ENCODE measurements around the gene RALGAPA2. TPM values are rescaled to one million over a fixed set of nuclear protein-coding genes. Genes with fewer than 3 reads are reported as not detected.

The RALGAPA2 gene
- total and polyA plus RNA-seq, 2 experiments from 2014 or later: 13.1 to 43.4 TPM

DNA sequence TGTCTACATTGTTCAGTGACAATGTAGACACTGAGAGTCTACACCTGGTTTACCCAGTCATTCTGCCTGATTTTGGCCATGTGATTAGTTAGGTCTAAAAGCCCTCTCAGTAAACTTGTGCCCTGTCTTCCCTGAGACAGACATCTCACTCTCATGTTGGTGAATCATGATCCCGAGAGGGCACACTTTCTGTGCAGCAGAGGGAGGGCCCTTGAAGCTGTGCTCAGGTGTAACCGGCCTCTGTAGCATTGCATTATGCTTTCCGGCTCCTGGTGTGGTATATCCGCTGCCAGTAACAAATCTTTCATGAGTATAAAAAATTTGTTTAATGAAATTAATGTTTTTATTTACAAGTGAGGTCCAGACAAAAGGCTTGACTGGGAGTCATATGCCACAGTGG, 85.0 kb downstream of the RALGAPA2 start (continued):
- TF ChIP-seq EZH2 (IDR thresholded peaks at IDR 0.05; ENCODE audit: low read depth, unreplicated experiment): no peak
- TF ChIP-seq NANOG (IDR thresholded peaks at IDR 0.05; ENCODE audit: borderline replicate concordance): no peak
- TF ChIP-seq JUNB (IDR thresholded peaks at IDR 0.05; ENCODE audit: unreplicated experiment): no peak
- no peak for TF ChIP-seq REST (IDR thresholded peaks at IDR 0.05; ENCODE audit: unreplicated experiment)

DNA sequence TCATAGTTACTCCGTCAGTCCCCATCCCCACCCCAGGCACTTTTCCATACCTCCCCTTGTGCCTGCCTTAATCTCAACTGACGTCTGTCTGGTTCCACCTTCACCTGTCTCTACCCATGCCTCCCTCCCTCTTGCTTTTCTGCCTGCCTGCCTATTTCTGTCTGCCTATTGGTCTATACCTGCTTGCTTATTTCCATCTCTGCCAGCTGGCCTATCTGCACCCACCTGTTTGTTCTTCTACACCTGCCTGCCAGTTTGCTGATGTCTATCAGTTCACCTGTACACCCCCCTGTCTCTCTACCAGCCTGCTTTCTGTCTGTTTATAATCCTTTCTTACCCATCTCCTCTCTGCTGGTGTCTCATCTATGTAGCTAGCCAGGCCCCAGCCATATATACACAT, 87.5 kb downstream of the RALGAPA2 start:
- ATAC-seq: no peak
- H3K4me1 Mint-ChIP-seq: no peaks in the 10 kb centered on the region
- no peak overlapping the region for H3K4me2 ChIP-seq
- no peak overlapping the region for H3K27ac ChIP-seq (ENCODE audit: low read depth)
- no peak overlapping the region for H3K4me3 Mint-ChIP-seq
- H3F3A ChIP-seq (replicated peaks; ENCODE audit: low read depth): no peaks in the 10 kb centered on the region
- H3K79me2 ChIP-seq (replicated peaks; ENCODE audit: insufficient read depth): no peaks in the 10 kb centered on the region
- DNase-seq (ENCODE audit: low spot score): no peak
- H3K4me1 ChIP-seq (ENCODE audit: insufficient read depth): no peaks in the 10 kb centered on the region
- no peaks in the 10 kb centered on the region for H3K27me3 ChIP-seq (ENCODE audit: insufficient read depth)
- 0 out of 2 replicates have a peak, but pooled peaks cover 5% of the 10 kb centered on the region for H3K36me3 ChIP-seq (ENCODE audit: insufficient read depth)
- H3K4me3 ChIP-seq: no peak overlapping the region
- H3K9me3 Mint-ChIP-seq: no peaks in the 10 kb centered on the region; the same call in 2 of the 3 replicates
- no peaks in the 10 kb centered on the region; the same call in 1 of the 2 replicates for H4K20me1 ChIP-seq (replicated peaks; ENCODE audit: insufficient read depth)
- H3K36me3 Mint-ChIP-seq (ENCODE audit: low read depth): peaks cover 4% of the 10 kb centered on the region; the same call in 1 of the 3 replicates
- H3K27ac Mint-ChIP-seq: no peak overlapping the region
- no peaks in the 10 kb centered on the region for H3K9me2 ChIP-seq (ENCODE audit: insufficient read depth)
- H3K27me3 Mint-ChIP-seq (ENCODE audit: insufficient read depth, low read depth, poor library complexity): no peaks in the 10 kb centered on the region
- H2AFZ ChIP-seq: no peak overlapping the region
- no peak for TF ChIP-seq ETS1 (IDR thresholded peaks at IDR 0.05)
- no peak for TF ChIP-seq ZNF114 (CRISPR knock-in tag; IDR thresholded peaks at IDR 0.05)
- TF ChIP-seq CTCF (conservative IDR thresholded peaks at IDR 0.05; ENCODE audit: low read depth in 2 of 2): no peak
- no peak for TF ChIP-seq ZNF462 (CRISPR knock-in tag; IDR thresholded peaks at IDR 0.05)
- TF ChIP-seq ZNF331 (CRISPR knock-in tag; IDR thresholded peaks at IDR 0.05; ENCODE audit: low read depth): no peak
- TF ChIP-seq EZH2 (IDR thresholded peaks at IDR 0.05; ENCODE audit: low read depth, unreplicated experiment): no peak
- no peak for TF ChIP-seq CREB1 (CRISPR knock-in tag; IDR thresholded peaks at IDR 0.05; ENCODE audit: low read depth)
- TF ChIP-seq EZH2phosphoT487 (IDR thresholded peaks at IDR 0.05; ENCODE audit: unreplicated experiment): no peak
- TF ChIP-seq STAT1 (IDR thresholded peaks at IDR 0.05; ENCODE audit: unreplicated experiment): no peak
- no peak for TF ChIP-seq POLR2AphosphoS5 (IDR thresholded peaks at IDR 0.05; ENCODE audit: low read depth)
- no peak for TF ChIP-seq JUNB (IDR thresholded peaks at IDR 0.05; ENCODE audit: unreplicated experiment)
